H9 (cell line): ENCODE results near the gene TYW3. TPM values are rescaled to one million over a fixed set of nuclear protein-coding genes. Genes with fewer than 3 reads are reported as not detected.

Experiments
- DNase-seq: peaks from one replicate; pipeline ENCODE4 v3.0.0-alpha.2; 2017
- H2AFZ ChIP-seq: one replicate; pipeline ENCODE4 v1.6.1; 2013; ENCODE audit warnings: mild to moderate bottlenecking, low read length, control low read depth, moderate library complexity
- H2AK5ac ChIP-seq: 2 replicates; pipeline ENCODE4 v1.6.1; 2013; ENCODE audit warnings: low read length, control low read depth, mixed read lengths; ENCODE audit not compliant: insufficient read length
- H2BK120ac ChIP-seq: one replicate; pipeline ENCODE4 v1.6.1; 2013; ENCODE audit warnings: low read depth, mild to moderate bottlenecking, low read length, control low read depth, inconsistent platforms; ENCODE audit not compliant: poor library complexity, severe bottlenecking
- H2BK12ac ChIP-seq: 2 replicates; pipeline ENCODE4 v1.6.1; 2013; ENCODE audit warnings: low read length, control low read depth, mixed read lengths, low read depth; ENCODE audit not compliant: insufficient read length
- H2BK15ac ChIP-seq: 2 replicates; pipeline ENCODE4 v1.6.1; 2013; ENCODE audit warnings: low read depth, low read length, control low read depth
- H2BK20ac ChIP-seq: one replicate; pipeline ENCODE4 v1.6.1; 2013; ENCODE audit warnings: low read depth, mild to moderate bottlenecking, low read length, control low read depth, inconsistent platforms; ENCODE audit not compliant: poor library complexity, severe bottlenecking
- H2BK5ac ChIP-seq: 2 replicates; pipeline ENCODE4 v1.6.1; 2013; ENCODE audit warnings: low read length, control low read depth, mixed read lengths; ENCODE audit not compliant: insufficient read length
- H3K14ac ChIP-seq: 2 replicates; pipeline ENCODE4 v1.6.1; 2013; ENCODE audit warnings: low read length, control low read depth; ENCODE audit not compliant: insufficient read depth
- H3K18ac ChIP-seq: 2 replicates; pipeline ENCODE4 v1.6.1; 2013; ENCODE audit warnings: low read depth, mild to moderate bottlenecking, mixed read lengths, low read length, control low read depth; ENCODE audit not compliant: insufficient read length
- H3K23ac ChIP-seq: 2 replicates; pipeline ENCODE4 v1.6.1; 2013; ENCODE audit warnings: low read length, control low read depth, mixed read lengths, low read depth; ENCODE audit not compliant: insufficient read length
- H3K23me2 ChIP-seq: 2 replicates; pipeline ENCODE4 v1.6.1; 2013; ENCODE audit warnings: low read depth, mild to moderate bottlenecking, mixed read lengths, low read length, control low read depth; ENCODE audit not compliant: insufficient read length, poor library complexity, severe bottlenecking
- H3K27ac ChIP-seq: 2 replicates; pipeline ENCODE4 v1.5.1; 2013; ENCODE audit warnings: low read length, control low read depth, mixed read lengths, low read depth; ENCODE audit not compliant: insufficient read length
- H3K27me3 ChIP-seq: 2 replicates; pipeline ENCODE4 v1.6.1; 2013; ENCODE audit warnings: low read length, control low read depth, inconsistent platforms; ENCODE audit not compliant: insufficient read depth
- H3K4ac ChIP-seq: 2 replicates; pipeline ENCODE4 v1.6.1; 2013; ENCODE audit warnings: low read depth, mild to moderate bottlenecking, control low read depth, inconsistent platforms, low read length, moderate library complexity
- H3K4me1 ChIP-seq: 2 replicates; pipeline ENCODE4 v1.6.1; 2013; ENCODE audit warnings: low read length, control low read depth, inconsistent platforms; ENCODE audit not compliant: insufficient read depth
- H3K4me2 ChIP-seq: 2 replicates; pipeline ENCODE4 v1.6.1; 2013; ENCODE audit warnings: low read length, control low read depth, mixed read lengths; ENCODE audit not compliant: insufficient read length, insufficient read depth
- H3K56ac ChIP-seq: 2 replicates; pipeline ENCODE4 v1.6.1; 2013; ENCODE audit warnings: low read depth, mild to moderate bottlenecking, mixed read lengths, low read length, control low read depth; ENCODE audit not compliant: insufficient read length
- H3K79me1 ChIP-seq: 2 replicates; pipeline ENCODE4 v1.6.1; 2013; ENCODE audit warnings: low read depth, mild to moderate bottlenecking, moderate library complexity, low read length, control low read depth, inconsistent platforms; ENCODE audit not compliant: insufficient read depth, poor library complexity, severe bottlenecking
- H3K79me2 ChIP-seq: 2 replicates; pipeline ENCODE4 v1.6.1; 2013; ENCODE audit warnings: low read length, control low read depth, inconsistent platforms; ENCODE audit not compliant: insufficient read depth
- H3K9ac ChIP-seq: 2 replicates; pipeline ENCODE4 v1.6.1; 2013; ENCODE audit warnings: low read length, control low read depth, mixed read lengths; ENCODE audit not compliant: insufficient read length; ENCODE audit errors: extremely low read depth
- H3K9me3 ChIP-seq: one replicate; pipeline ENCODE4 v1.6.1; 2013; ENCODE audit warnings: low read depth, low read length, inconsistent platforms; ENCODE audit not compliant: control insufficient read depth
- H3T11ph ChIP-seq: one replicate; pipeline ENCODE4 v1.6.1; 2013; ENCODE audit warnings: mild to moderate bottlenecking, low read length, control low read depth, inconsistent platforms
- H4K20me1 ChIP-seq: one replicate; pipeline ENCODE4 v1.6.1; 2013; ENCODE audit not compliant: control insufficient read depth, insufficient read length, insufficient read depth
- H4K5ac ChIP-seq: 2 replicates; pipeline ENCODE4 v1.6.1; 2013; ENCODE audit warnings: low read depth, mild to moderate bottlenecking, mixed read lengths, low read length, control low read depth; ENCODE audit not compliant: insufficient read length
- H4K8ac ChIP-seq: replicated peaks from 2 replicates; pipeline ENCODE4 v1.6.1; 2013; ENCODE audit warnings: low read length, control low read depth, mixed read lengths, low read depth; ENCODE audit not compliant: insufficient read length
- H4K91ac ChIP-seq: 2 replicates; pipeline ENCODE4 v1.6.1; 2013; ENCODE audit warnings: low read depth, mild to moderate bottlenecking, moderate library complexity, mixed read lengths, low read length, control low read depth; ENCODE audit not compliant: insufficient read length
- H3K27ac Mint-ChIP-seq, 3 experiments: 2 replicates in 2 of 3; 3 replicates in 1 of 3; pipeline ENCODE4 v1.8.0; 2020 to 2021; ENCODE audit warnings: mixed read lengths in 3 of 3, mild to moderate bottlenecking in 1 of 3, moderate library complexity in 1 of 3
- H3K27me3 Mint-ChIP-seq: 2 replicates; pipeline ENCODE4 v1.8.0; 2021; ENCODE audit warnings: low read depth, mild to moderate bottlenecking, moderate library complexity, mixed read lengths
- H3K36me3 Mint-ChIP-seq, 3 experiments: 2 replicates in 2 of 3; 3 replicates in 1 of 3; pipeline ENCODE4 v1.8.0; 2020 to 2021; ENCODE audit warnings: low read depth in 3 of 3, mixed read lengths in 3 of 3; ENCODE audit not compliant: insufficient read depth in 1 of 3
- H3K4me1 Mint-ChIP-seq, 2 experiments: 2 replicates each; pipeline ENCODE4 v1.8.0; 2020; ENCODE audit warnings: mixed read lengths in 2 of 2
- H3K4me3 Mint-ChIP-seq, 2 experiments: 2 replicates in 1 of 2; 3 replicates in 1 of 2; pipeline ENCODE4 v1.8.0; 2020 to 2021; ENCODE audit warnings: mild to moderate bottlenecking in 2 of 2, mixed read lengths in 2 of 2, moderate library complexity in 1 of 2
- H3K9me3 Mint-ChIP-seq, 2 experiments: 2 replicates in 1 of 2; 3 replicates in 1 of 2; pipeline ENCODE4 v1.8.0; 2020; ENCODE audit warnings: mild to moderate bottlenecking in 2 of 2, mixed read lengths in 2 of 2, moderate library complexity in 1 of 2
- CTCF ChIP-seq: fragments of 200-600 bp; sonication (generic); conservative IDR thresholded peaks from 3 replicates; pipeline ENCODE4 v1.8.0; 2021; ENCODE audit warnings: antibody characterized with exemption, mild to moderate bottlenecking
- WGBS: extraction: QIAGEN DNeasy Blood & Tissue Kit; methylation state at CpG from one replicate; pipeline ENCODE4 v1.1.7; 2013; ENCODE audit warnings: missing lambda C conversion rate, low lambda C conversion rate, mixed read lengths; ENCODE audit not compliant: insufficient read length; ENCODE audit errors: extremely low coverage; 5-methylcytosine and 5-hydroxymethylcytosine counted together
- total RNA-seq: library from RNA; stranded (reverse); gene quantifications from 2 replicates; pipeline ENCODE4 v1.2.1, GENCODE V29; 2021

The TYW3 gene
- total RNA-seq, 1 experiment from 2014 or later, result 10.9 TPM

GRCh38 chr1:74717626-74718025 lies 15.3 kb upstream of the TYW3 start:
- H3K4me3 Mint-ChIP-seq, result no peak overlapping the region
- no peak for TF ChIP-seq CTCF

More at GRCh38 chr1:74717626-74718025, 15.3 kb upstream of the TYW3 start:
- Histone ChIP-seq H2BK5ac (no peak overlapping the region), H4K91ac (no peak overlapping the region), H2BK12ac (no peak overlapping the region), H3K18ac (no peak overlapping the region), H3K4ac (no peak overlapping the region), H3K23me2 (no peaks in the 10 kb centered on the region), H4K8ac (no peak overlapping the region), H3K23ac (no peak overlapping the region), H3K4me2 (no peak overlapping the region), H2AFZ (no peak overlapping the region), H4K5ac (no peak overlapping the region), H3K27me3 (no peaks in the 10 kb centered on the region), H2BK120ac (no peak overlapping the region), H2BK15ac (no peak overlapping the region), H4K20me1 (no peaks in the 10 kb centered on the region), H3K9me3 (no peaks in the 10 kb centered on the region), H3K79me2 (no peaks in the 10 kb centered on the region), H3T11ph (no peak overlapping the region), H3K79me1 (no peaks in the 10 kb centered on the region), H2BK20ac (no peak overlapping the region), H3K56ac (no peak overlapping the region), H3K14ac (no peak overlapping the region), H2AK5ac (no peak overlapping the region), H3K9ac (no peak overlapping the region), H3K4me1 (no peaks in the 10 kb centered on the region; the same call in 1 of the 2 replicates), H3K27ac (no peak overlapping the region)
- Mint-ChIP-seq H3K27ac (no peak overlapping the region), H3K4me1 (peaks cover 0 to 7% of the 10 kb centered on the region in 2 experiments; a peak in 2 of 4 replicates), H3K27me3 (no peaks in the 10 kb centered on the region), H3K9me3 (no peaks in the 10 kb centered on the region), H3K36me3 (peaks cover 0 to 6% (median 0%) of the 10 kb centered on the region in 3 experiments; a peak in 2 of 7 replicates)
- DNase-seq, result no peak
- no CpG with 5 or more reads among the region's 2 CpGs for WGBS
